NCI-H1694 treated with DMSO at 0.1 percent for 48 hours (cell line): ENCODE results near the gene MRGPRF.
"Not testable (repeated sequence)": the region's sequence is repeated elsewhere in the genome, so short reads cannot be mapped to it uniquely, and the experiment has no call there.

ENCODE experiments used
- DNase-seq: peaks from one replicate; lab custom pipeline; 2025; lab: John Stamatoyannopoulos, UW

The MRGPRF gene

DNA sequence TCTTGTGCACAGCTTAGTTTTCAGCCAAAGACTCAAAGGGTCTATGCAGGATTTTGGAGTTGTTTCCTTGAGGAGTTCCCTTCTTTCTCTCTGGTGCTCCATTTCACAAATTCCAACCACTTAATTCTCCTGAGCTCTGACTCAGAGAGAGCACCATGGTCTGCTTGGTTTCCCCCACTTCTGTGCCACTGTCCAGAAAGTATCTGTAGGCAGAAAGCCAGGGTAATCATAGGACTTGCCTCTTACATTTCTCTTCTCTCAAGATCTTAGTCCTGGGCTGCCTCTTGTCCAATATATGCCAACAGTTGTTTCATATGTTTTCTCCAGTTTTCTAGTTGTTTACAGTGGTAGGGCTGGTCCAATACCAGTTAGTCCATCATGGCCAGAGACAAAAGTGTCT, 25.8 kb downstream of the MRGPRF start:
- no peak for DNase-seq

DNA sequence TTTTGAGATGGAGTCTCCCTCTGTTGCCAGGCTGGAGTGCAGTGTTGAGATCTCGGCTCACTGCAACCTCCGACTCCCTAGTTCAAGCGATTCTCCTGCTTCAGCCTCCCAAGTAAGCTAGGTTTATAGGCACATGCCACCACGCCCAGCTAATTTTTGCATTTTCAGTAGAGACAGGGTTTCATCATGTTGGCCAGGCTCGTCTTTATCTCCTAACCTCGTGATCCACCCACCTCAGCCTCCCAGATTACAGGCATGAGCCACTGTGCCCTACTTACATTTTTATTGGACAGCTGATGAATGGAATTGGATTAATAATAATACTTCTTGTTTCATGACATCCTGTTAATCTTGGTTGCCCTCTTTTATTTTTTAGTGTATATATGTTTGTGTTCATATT, 29.2 kb downstream of the MRGPRF start:
- DNase-seq = no peak

DNA sequence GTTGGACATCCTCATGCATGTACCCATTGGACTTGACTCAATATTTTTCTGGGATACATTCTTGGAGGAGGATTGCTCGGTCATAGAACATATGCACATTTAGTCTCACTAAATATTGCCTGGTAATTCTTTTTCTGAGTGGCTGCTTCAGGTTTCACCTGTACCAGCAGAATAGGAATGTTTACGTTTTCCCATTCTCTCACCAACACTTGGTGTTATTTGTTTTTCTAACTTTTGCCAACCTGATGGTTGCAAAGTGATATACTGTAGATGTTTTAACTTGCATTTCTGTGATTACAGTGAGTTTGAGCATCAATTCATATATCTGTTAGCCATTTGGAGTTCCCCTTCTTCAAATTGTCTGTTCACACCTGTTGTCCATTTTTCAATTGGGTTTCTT, 30.9 kb downstream of the MRGPRF start:
- DNase-seq = no peak

DNA sequence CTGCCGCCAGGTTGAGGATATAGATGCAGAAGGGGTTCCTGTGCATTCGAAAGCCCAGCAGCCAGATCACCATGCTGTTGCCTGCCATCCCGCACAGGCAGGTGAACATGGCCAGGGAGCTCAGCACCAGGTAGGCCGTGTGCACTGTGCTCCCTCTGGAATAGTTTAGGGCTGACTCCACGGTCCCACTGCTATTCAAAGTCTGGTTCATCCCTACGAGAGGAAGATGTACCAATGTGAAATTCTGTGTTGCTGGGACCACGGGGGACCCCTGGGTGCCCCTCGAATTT, 32.3 kb downstream of the MRGPRF start, which contains the start of gene MRGPRD:
Gene MRGPRD (minus strand): TSS at position 211 of the 290 bp plus-strand sequence. CDS start 0 bp downstream, at position 211.
- no peak for DNase-seq

DNA sequence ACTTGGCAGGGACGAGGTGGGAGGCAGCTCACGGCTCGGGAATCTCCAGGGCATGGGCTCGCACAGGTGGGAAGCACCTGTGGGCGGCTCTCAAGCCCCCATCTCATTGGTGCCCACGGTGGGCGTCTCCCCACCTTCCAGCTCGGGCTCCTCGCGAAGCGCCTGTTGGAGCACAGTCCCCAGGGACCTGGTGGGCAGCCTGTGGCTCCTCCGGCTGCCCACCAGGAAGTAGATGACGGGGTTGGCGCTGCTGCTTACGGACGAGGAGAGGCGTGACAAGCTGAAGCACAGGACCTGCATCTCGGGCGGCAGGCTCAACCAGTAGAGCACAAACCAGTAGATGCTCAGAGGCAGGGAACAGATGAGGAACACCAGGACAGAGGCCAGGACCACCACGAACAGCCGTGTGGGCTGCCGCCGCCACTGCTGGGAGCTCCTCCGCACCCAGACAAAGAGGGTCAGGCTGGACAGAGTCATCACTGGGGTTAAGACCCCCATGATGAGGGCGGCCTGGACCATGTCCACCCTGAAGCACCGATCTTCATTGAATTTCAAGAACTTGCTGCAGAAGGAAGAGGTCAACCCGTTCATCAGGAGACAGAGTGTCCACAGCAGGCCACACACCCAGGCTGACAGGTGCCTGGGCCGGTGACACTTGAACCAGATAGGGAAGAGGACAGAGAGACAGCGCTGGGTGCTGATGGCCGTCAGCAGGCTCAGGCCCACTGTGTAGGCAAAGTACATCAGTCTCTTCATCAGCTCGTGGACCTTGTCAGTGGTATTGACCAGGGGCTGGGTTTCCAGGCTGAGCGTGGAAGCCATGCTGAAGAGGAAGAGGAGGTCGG, 32.9 kb downstream of the MRGPRF start:
- DNase-seq = no peak

DNA sequence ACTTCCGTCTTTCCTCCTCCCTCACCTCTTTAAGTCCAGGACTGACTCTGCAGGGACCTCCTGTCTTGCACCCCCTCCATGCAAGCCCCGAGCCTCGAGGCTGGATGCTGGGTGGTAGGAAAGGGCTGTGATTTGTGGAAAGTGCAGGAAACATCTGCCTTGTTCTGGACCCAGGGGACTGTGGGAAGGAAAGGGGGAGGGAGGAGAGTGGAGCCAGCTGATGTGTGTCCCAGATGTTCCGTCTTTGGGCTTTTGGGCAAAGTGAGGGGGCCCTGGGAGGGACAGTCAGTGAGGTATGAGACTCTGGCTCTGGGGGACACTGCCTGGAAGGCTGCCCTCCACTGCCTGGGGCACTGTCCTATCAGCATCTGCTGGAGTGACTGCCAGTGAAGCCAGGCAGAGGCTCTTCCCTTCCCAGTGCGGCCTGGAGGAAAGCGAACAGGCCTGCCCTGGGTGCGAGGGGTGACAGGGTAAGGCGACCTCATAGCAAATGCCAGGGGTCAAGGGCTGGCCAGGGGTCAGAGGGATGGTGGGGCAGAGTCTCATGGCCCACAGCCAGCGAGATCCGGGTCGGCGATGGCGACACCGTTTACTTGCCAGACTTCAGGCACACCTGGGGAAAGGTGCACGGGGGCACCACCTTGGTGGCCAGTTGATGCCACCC, 34.0 kb downstream of the MRGPRF start:
- DNase-seq = no peak

DNA sequence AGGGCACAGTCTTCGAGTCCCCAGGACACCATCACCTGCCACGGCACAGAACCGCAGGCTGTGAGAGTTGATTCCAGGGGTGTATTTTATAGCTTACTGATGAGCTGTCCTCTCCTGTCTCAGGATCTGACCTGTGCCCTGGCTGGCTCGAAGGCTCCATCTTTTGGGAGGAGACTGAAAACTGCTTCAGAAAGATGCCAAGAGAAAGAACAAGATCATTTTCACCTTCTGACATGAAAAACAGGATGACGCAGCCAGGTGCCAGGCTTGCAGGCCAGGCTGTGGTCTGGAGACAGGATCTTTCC, 34.5 kb downstream of the MRGPRF start:
- no peak for DNase-seq

DNA sequence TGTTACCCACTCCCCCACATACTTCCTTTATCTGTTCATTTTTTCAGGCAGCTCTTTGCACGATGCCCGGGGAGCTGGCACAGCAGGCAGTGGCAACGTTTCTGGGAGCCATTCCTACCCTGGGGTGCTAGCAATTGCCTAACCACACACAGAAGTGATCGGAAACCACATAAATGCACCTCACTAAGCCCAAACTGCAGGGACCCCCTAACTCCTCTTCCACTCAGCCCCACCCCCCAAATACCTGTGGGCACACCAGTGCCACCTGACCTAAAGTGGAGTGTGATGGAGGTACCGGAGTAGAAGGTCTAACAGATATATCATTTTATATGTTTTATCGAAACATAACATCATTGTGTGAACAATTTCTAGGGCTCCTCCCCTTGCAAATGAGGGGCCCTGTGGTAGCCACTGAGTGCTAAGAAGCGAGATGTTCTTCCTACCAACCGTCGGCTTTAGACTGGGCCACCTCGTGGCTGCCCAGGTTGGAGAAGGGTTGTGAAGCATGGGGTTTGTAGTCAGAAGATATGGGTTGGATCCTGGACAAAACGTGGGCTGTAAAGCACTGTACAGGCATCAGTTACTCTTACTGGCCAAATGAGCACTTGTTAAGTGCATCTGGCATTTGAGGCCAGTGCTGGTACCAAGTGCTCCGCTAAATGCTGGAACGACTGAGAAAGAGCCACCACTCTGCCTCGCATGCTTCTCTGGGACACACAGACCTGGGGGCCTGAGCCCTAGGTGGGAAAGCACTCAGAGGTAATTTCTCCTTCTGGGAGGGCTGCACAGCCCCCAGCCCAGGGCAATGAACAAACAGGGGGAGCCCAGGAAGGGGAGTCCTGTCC, 35.0 kb downstream of the MRGPRF start:
- no peak for DNase-seq

DNA sequence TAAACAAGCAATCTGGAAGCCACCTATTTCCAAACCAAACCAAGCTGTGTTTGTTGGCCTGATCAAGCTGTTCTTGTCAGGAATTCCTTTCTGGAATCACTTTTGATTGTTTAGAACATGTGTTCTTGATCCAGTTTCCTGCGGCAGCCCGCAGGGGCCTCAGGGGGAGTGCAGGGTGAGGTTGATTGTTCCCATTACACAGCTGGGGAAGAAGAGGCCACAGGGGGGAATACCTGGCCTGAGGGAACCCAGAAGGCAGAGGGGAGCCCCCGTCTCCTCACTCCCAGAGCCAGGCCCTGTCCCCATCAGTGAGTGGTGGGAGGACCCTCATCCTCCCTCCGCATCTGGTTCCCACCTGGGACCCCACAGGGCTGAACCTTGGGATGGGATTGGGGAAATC, 36.5 kb downstream of the MRGPRF start:
- DNase-seq = no peak

DNA sequence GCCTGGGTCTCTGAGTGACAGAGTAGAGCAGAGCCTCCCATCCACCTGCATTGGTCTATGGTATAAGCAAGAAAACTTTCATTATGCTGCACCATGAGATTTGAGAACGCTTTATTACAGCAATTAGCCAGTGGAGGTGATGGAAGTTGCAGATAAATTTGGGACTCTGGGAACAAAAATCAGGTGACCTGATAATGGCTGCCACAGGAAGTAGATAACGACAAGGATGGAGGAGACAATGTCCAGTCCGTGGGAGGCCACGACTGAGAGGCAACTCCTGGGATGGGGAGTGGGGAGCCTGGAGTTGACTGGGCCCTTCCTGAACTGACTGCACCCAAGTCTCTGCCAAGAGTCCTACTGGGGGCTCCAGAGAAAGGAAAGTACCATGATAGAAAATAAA, 37.0 kb downstream of the MRGPRF start:
- DNase-seq = no peak

DNA sequence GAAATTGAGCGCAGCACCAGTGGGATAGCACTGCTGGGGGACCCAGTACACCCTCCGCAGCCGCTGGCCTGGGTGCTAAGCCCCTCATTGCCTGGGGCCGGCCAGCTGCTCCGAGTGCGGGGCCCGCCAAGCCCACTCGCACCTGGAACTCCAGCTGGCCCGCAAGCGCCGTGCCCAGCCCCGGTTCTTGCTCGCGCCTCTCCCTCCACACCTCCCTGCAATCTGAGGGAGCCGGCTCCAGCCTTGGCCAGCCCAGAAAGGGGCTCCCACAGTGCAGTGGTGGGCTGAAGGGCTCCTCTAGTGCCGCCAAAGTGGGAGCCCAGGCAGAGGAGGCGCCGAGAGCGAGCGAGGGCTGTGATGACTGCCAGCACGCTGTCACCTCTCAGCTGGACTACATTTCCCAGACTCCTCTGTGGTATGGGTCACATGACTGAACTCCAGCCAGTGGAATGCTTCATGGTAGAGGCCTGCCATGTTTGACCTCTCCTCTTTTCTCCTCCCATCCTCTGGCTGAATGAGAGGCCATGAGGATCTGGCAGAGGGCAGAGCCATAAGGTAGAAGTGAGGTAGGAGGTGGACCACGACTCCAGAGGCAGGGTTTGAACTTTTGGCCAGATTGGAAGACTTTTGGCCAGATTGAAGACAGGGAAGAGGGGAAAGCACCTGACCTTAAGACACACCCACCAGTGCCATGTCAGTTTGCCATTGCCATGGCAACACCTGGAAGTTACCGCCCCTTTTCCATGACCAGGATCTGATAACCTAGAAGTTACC, 38.4 kb downstream of the MRGPRF start:
- DNase-seq = no peak

DNA sequence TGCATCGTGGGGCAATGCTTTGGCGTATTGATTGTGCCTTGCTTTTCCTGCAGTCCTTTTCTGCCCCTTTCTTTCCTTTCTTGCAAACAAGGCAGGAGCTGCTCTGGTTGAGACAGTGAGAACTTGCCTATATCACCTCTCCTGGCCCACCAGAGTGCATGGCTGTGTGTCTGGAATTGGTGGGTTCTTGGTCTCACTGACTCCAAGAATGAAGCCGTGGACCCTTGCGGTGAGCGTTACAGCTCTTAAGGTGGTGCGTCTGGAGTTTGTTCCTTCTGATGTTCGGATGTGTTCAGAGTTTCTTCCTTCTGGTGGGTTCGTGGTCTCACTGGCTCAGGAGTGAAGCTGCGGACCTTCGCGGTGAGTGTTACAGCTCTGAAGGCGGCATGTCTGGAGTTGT, 39.3 kb downstream of the MRGPRF start:
- not testable (repeated sequence) for DNase-seq

DNA sequence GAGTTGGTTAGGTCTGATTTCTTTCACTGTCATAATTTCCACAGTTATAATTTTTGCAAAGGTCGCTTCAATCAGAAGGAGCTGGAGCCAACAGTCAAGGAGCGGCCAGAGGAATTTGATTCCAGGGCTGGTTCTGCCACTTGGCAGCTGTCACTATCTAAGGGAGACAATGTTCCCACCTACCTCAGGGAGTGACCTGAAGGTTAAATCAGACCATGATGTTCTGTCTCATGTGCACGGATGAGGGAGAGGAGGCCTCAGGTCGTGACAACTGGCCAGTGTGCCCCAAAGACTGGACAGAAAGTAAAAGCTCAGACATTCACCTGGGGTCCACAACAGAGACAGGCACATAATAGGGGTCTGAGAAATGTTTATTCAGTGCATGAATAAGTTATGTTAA, 39.8 kb downstream of the MRGPRF start:
- DNase-seq = no peak

DNA sequence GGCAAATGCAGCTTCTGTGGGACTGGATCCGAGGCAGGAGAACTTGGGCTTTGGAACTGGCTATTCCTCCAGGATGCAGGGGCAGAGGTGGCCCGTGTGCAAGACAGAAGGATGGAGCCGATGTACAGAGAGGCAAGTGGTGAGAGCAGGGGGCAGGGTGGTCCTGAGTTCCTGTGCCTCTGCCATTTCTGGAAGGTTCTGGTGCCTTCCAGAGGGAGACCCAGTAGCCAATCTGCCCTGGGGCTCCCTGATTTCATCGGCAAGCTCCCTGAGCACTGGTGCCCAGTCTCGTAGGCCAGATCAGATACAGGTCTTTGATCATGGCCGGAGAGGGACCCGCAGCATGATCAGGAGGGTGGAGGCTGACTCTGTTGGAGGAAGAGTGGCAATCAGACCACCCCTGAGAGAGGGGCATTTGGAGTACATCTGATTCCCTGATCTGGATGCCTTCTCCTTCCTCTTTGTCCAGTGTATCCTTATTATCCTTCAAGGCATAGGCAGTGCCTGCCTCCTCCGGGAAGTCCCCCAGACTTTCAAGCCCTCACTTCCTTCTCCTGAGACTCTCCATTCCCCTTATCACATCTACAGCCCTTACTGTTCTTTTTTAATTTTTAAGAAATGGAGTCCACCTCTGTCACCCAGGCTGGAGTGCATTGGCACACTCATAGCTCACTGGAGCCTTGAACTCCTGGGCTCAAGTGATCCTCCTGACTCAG, 42.0 kb downstream of the MRGPRF start:
- no peak for DNase-seq

DNA sequence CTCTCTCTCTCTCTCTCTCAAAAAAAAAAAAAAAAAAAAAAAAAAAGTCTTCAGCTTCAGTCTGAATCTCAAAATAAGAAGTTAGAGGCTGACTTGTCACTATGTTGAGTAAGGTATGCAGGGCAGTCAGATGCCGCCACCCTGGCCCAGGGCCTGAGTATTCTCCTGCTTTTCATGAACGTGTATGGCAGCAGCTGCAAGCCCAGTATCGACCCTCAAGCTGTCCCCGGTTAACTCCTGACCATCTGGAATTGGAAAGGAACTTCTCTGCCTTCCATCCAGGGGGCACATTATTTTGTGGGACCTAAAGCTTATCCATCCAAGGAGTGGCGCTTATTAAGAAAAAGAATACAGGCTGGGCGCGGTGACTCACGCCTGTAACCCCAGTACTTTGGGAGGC, 43.7 kb downstream of the MRGPRF start:
- DNase-seq = no peak

DNA sequence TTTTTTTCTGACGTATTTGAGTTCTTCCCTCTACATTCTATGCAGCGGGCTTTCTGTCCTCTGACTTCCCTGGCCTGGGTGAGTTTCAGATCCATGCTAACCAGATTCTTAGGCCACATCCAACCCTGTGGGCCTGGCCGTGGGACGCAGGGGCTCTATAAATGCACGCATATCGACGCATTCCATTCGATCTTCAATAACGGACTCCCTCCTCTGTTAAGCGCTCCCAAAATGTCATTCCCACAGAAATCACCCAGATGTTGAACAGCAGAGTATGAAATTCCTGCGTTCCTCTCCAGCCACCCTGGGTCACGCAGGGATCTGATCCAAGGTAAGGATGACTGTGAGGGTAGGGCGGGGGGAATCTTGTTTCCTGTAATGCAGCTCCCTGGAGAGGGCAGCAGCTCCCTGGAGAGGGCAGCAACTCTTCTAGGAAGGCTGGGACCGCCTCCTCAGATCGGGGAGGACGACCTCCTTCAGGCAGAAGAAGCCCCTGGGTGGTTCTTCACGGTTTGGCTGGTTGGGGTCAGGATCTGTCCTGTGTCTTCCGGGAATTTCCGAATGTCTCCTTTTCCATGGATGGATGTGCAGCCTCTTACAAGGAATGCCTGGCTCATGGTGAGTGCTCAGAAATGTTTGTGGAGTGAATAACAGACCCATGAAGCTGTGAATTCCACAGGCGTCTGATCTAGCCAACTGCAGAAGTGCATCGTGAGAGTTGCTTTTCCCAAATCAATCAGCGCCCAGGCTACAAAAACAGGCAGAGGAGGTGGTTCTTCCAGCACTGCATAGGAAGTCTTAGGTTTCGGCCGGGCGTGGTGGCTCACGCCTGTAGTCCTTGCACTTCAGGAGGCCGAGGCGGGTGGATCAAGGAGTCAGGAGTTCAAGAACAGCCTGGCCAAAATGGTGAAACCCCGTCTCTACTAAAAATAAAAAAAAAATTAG, 44.5 kb downstream of the MRGPRF start:
- no peak for DNase-seq

DNA sequence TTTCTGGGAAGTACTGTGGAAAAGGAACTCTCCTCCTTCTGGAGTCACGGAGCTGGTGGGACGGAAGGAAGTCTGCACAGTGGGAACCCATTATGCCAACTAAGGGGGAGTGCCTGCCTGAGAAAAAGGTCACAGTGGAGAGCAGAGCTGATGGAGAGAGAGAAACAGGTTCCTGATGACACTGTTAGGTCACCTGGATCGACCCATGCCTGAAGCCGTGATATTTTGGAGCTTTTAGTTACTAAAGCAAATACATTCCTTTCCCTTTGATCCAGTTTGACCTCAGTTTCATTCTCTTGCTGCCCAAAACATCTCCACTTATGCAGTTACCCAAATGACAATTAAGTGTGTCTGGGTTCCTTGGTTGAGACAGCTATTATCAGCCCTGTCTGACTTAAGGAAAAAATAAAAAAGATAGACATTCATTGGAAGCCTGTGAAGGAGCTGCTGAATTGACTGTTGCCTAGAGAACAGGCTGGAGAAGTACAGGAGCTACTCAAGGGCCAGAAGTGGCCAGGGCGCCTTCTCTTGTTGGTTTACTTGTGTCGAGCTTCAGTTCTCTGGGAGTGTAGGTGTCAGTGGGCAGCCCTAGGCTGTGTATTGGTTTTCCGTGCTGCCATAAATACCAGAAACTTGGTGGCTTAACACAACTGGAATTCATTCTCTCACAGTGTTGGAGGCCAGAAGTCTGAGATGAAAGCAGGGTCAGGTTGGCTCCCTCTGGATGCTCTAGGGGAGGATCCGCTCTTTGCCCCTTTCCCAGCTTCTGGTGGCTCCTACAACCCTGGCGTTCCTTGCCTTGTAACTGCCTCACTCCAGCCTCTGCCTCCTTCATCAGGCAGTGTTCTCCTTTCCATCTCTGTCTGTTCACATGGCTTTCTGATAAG, 45.9 kb downstream of the MRGPRF start:
- no peak for DNase-seq

DNA sequence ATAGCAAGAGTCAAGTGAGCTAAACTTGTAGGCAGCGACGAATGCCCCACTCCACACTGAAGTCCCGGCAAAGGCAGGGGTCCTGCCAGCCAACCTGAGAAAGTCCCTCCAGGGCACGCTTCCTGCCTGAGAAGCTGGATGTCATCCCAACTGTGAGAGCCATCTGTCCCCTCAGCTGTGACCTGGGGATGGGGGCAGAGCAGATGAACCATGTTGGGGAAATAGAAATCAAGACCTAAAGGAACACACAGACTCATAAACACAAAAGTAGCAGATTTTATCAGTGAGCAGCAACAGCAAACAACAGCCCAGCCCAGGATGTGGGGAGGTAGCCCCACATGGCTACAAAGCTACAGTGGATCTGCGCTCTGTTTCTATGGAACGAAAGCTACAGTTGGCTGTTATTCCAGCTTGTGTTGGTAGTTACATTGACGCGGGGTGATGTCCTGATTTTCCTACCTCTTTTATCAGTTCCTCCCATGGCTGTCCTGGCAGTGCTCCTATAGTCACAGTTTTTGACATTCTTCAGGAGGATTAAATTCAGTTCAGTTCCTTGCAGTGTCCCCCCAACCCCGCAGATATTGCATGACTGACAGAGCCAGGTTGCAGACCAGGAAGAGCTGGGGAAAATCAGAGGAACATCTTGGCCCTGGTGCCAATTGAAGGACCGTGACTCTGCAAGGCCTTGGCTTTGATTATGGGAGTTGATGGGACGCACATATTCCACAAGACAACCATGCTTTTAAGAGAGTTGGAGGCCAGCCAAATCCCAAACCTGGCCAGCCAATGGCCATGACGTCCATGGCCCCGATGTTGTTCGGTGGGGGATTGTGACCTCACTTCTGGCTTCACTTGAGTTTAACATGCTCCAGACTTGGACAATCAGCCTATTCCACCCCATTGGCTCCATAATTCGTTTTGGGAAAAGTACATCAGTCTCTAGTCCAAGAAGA, 46.9 kb downstream of the MRGPRF start:
- peak; percentile 54 for DNase-seq
